ENCODE measurements around the gene PARD6B.
A peak's percentile ranks its signal among the peaks of the same experiment; 100 is the strongest.
"Not testable (repeated sequence)": the region's sequence is repeated elsewhere in the genome, so short reads cannot be mapped to it uniquely, and the experiment has no call there.

The PARD6B gene

DNA sequence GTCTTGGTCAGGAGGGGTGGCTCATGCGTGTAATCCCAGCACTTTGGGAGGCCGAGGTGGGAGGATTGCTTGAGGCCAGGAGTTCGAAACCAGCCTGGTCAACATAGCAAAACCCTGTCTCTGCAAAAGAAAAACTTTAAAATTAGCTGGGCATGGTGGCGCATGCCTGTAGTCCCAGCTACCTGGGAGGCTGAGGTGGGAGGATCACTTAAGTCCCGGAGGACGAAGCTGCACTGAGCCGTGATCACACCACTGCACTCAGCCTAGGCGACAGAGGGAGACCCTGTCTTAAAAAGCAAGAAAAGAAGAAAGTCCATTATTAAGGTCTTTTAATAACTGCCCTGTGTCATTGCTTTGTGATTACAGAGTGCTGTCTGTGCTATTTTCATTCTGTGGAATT lies 47.6 kb downstream of the PARD6B start:
- DNase-seq = not testable (repeated sequence)

DNA sequence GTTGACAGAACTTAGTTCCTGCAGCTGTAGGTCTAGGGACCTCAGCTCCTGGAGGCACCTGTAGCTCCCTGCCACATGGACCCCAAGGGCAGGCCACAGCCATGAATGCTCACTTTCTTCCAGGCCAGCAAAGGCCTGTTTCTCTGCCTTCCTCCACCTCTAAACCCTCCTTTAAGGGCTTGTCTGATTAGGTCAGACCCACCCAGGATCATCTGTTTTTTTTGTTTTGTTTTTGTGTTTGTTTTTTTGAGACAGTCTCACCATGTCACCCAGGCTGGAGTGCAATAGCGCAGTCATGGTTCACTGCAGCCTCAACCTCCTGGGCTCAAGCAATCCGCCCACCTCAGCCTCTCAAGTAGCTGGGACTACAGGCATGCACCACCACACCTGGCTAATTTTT lies 52.0 kb downstream of the PARD6B start:
- DNase-seq = no peak

GRCh38 chr20:50783903-50784302 lies 52.5 kb downstream of the PARD6B start:
- DNase-seq = no peak

- DNase-seq = no peak
Measured at GRCh38 chr20:50784464-50784863, 53.1 kb downstream of the PARD6B start.

- DNase-seq = no peak
Measured at GRCh38 chr20:50786703-50787102, 55.3 kb downstream of the PARD6B start.

GRCh38 chr20:50787181-50787580 lies 55.8 kb downstream of the PARD6B start:
- DNase-seq = no peak

- no peak for DNase-seq
Measured at GRCh38 chr20:50788045-50788991, 56.9 kb downstream of the PARD6B start.

DNA sequence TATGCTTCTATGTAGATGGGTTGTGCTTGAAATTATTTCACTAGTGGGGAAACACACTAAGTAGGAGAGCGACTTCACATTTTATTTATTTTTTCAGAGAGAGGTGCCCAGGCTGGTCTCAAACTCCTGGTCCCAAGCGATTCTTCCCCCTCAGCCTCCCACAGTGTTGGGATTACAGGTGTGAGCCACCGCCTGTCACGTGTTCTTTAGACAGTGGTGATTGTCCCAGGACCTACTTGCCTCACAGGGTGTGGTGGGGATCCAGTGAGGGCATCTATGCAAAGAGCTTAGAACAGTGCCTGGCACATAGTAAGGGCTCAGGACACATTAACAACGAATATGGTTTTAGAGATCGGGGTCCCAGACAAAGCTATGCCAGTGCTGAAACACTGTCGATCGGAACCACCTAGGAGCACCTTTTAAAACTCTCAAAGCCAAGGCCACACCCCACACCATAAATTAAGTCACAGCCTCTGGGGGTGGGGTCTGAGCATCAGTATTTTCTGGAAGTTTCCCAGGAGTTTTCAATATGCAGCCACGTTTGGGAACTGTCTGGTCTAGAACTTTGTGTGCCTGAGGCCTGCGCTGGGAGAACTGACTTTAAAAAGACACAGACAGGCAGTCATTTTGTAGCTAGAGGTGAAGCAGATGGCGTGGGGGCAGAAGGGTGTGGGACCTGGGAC lies 58.7 kb downstream of the PARD6B start:
- DNase-seq = no peak

- peak; percentile 76 for DNase-seq
Measured at GRCh38 chr20:50790651-50791277, 59.4 kb downstream of the PARD6B start.

DNA sequence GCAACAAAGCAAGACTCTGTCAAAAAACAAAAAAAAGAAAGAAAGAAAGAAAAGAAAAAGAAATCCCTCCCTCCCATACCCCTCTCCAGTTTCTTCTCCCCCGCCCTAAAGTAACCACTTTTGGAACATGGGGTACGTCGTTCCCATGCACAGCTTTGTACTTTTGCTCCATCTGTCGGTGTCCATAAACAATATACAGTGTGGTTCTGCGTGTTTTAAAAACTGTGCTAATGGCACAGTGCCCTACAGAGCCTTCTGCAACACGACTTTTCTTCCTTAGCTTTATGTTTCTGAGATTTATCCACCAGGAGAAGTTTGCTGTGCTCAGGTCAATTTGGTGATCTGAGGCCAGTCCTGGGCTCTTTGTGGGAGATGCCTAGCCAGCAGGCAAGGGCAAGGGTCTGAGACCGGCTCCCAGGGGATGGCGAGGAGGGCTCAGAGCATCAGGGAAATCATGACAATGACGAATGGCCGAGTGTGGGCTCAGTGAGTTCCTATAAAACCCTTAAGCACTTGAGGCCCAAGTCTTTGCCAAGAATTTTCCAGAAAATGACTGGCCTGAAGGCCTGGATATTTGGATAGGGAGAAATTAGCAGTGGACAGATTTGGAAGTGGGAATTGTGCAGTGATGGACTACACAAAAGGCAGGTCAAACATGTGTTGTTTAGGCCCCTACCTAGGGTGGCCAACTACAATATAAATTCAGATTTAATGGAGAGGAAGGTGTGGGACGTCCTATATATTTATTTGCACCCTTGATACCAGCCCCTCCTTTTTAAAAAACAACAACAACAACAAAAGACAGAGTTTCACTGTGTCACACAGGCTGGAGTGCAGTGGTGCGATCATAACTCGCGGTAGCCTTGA lies 61.6 kb downstream of the PARD6B start:
- DNase-seq = no peak

GRCh38 chr20:50793575-50794016 lies 62.2 kb downstream of the PARD6B start:
- DNase-seq = peak; percentile 34

DNA sequence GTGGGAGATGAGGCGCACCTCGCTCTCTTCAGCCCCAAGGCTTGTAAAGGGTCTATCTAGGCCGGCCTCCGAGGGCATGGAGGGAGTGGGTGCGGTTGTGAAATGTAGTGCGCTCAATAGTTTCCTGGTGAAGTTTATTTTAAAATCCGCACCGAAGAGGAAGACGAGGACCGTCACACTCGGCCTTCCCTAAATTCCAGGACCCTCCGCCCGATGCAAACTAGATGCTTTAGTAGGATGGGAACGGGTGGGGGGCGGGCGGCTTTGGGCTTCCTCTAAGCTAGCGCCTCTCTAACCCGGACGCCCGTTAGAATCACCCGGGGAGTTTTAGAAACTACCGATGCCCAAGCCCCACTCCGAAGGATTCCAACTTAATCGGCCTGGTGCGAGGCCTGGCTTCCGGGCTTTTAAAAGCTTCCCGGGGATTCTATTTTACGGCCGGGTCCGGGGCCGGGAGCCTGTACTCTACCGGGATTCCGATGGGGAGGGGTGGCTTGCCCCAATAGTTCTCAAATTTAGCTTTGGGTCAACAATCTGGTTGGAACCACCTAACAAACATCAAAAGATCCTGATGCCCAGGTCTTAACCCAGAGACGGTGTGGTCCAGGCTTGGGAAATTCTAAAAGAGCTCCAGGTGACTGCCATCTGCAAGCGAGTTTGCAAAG lies 62.9 kb downstream of the PARD6B start:
- peak; percentile 8 for DNase-seq

GRCh38 chr20:50794846-50795634 lies 63.7 kb downstream of the PARD6B start, which contains the start of gene BCAS4:
BCAS4 (plus strand) TSS chr20:50795061; CDS start chr20:50795084, 23 bp downstream.
- peak; percentile 78 for DNase-seq

- no peak for DNase-seq
Measured at GRCh38 chr20:50797142-50797541, 65.8 kb downstream of the PARD6B start.

GRCh38 chr20:50798650-50799049 lies 67.3 kb downstream of the PARD6B start:
- DNase-seq = no peak

- no peak for DNase-seq
Measured at GRCh38 chr20:50799176-50799889, 68.0 kb downstream of the PARD6B start.

DNA sequence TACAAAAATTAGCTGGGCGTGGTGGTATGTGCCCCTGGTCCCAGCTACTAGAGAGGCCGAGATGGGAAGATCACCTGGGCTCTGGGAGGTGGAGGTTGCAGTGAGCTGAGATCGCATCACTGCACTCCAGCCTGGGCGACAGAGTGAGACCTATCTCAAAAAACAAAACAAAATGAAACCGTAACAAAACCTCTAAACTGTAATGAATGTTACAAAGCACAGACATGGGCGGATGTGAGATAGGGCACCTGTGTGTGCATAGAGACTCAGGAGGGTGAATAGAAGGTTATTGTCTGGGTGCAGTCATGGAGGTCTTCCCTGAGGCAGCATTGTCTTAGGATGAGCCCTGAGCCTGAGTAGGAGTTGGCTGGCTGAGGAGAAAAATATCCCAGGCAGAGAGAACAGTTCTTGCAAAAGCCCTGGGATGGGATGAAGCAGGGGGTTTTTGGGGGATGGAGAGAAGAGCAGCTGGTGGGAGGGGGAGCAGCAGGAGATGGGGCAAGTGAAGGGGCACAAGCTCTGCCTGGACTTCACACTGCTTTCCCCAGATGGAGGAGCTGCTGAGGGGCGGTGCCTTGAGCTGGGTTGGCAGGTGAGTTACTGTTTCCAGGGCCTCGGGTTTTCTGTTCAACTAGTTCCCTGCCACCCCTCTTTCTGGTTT lies 68.6 kb downstream of the PARD6B start:
- no peak for DNase-seq

DNA sequence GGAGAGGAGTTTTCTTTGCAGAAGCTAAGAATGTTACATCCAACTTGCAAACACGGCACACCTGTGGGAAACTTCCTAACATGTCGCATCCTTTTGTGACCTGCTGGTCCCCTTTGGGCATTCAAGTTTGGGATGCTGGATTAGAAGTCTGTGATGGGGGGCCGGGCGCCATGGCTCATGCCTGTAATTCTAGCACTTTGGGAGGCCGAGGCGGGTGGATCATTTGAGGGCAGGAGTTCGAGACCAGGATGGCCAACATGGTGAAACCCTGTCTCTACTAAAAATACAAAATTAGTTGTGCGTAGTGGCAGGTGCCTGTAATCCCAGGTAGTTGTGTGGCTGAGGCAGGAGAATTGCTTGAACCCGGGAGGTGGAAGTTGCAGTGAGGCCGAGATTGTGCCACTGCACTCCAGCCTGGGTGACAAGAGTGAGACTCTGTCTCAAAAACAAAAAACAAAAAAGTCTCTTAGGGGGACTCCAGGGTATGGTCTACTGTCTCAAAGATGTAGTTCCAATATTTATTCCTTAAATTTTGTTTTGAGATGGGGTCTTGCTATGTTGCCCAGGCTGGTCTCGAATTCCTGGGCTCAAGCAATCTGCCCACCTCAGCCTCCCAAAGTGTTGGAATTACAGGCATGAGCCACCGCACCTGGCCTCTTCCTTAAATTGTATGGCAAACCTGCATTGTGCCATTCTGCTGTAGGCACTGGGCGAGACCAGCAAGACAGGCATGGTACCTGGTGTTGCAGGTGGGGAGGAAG lies 69.8 kb downstream of the PARD6B start:
- DNase-seq = not testable (repeated sequence)

DNA sequence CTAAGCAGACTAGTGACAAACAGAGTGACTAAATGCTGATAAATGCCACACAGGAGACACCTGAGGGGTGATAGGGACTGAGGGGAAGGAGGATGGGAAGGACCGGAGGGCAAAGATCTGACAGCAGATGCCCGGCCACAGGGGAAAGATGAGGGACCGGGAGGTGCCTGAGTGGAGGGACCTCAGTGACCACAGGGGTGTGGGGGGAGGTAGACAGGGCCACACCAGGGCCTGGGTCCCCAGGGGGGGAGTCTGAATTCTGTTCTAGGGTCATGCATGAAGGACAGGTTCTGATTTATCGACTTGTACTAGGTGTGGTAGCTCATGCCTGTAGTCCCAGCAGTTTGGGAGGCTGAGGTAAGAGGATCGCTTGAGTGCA lies 70.4 kb downstream of the PARD6B start:
- DNase-seq = no peak

Data from activated gamma-delta T cell treated with Interleukin-2 at 50 U/mL for 16 hours (primary cell).